GM18499 (cell line): Measurements from ENCODE around the gene WNT5A.

Experiments
- ATAC-seq: cut with Tn5 transposase; IDR thresholded peaks from one replicate; pipeline ENCODE4 v1.9.1; 2021; ENCODE audit warnings: moderate number of reproducible peaks; ENCODE audit not compliant: insufficient read depth, unreplicated experiment

The WNT5A gene

GRCh38 chr3:55486857-55487380 lies at the start of gene WNT5A:
TSS of gene WNT5A (minus strand) at chr3:55487306. CDS start at chr3:55486985, 321 bp downstream.
- ATAC-seq = no peak

GRCh38 chr3:55534876-55535275 lies 47.8 kb upstream of the WNT5A start:
- ATAC-seq = no peak

- ATAC-seq = no peak
Measured at GRCh38 chr3:55532806-55533205, 45.7 kb upstream of the WNT5A start.

GRCh38 chr3:55531321-55531720 lies 44.2 kb upstream of the WNT5A start:
- no peak for ATAC-seq

DNA sequence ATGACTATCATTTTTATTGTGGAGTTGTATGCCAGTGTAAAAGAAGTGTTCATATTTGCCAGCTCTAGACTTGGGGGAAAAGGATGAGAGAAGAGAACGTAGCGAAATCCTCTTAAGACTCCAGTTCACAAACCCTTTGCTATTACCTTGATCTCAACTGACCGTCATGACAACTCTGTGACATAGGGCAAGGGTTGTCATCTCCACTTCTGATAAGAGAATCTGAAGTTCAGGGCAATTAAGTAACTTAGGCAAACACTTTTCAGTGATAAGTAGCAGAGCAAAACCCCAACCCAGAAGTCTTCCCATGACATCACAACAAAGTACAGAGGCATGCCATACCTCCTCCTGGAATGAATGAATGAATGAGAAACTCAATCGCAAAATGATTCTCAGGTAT lies 40.3 kb upstream of the WNT5A start:
- no peak for ATAC-seq

DNA sequence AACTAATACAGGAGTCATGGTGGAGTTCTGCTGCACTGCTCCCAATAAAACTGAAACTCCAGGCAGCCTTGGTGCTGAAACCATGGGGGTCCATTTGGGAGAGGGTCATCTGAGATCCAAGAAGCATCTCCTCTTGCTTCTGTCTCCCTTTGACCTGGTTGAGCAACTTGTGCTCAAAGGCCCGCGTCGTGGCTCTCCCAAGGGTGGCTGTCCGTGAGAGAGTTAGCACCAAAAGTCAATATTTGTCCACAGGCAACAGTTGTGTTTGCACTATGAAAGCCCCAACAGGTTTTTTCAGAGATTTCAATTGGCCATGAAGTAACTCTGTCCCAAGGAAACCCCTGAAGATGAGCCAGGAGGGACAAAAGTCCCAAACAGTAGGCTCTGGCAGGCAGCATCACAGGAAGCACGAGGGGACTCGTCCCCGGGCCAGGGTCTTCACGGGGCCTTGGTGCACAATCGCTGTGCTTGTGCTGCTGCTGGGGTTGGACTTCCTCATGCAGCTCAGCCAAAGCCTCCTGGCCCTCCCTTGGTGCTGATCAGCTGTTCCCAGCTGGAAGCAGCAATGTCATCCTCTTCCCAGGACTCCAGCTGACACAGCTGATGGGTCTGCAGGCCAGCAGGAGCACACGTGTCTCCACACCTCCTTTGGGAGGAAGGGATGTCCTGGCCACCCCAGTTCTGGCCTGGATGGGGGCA lies 39.4 kb upstream of the WNT5A start:
- ATAC-seq = no peak

GRCh38 chr3:55525436-55525835 lies 38.3 kb upstream of the WNT5A start:
- no peak for ATAC-seq

- no peak for ATAC-seq
Measured at GRCh38 chr3:55524565-55525244, 37.6 kb upstream of the WNT5A start.

DNA sequence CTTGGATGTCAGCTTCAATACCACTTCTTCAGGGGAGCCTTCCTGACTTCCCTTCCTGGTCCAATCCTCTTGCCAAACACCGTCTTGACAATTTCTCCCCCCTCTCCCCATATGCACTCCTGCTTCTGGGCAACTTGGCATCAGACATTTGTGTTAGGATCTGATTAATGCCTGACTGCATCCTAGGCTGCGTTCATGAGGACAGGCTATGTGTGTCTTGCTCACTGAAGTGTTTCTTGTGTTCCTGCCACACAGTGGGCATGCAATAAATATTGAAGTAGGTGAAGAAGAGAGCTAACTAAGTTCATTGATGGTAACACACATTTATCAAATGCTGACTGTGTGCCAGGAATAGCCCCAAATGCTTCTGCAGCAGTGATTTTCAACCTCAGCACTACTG lies 36.4 kb upstream of the WNT5A start:
- ATAC-seq = no peak

- ATAC-seq = no peak
Measured at GRCh38 chr3:55521738-55522421, 34.8 kb upstream of the WNT5A start.

GRCh38 chr3:55521064-55521737 lies 34.1 kb upstream of the WNT5A start:
- no peak for ATAC-seq

DNA sequence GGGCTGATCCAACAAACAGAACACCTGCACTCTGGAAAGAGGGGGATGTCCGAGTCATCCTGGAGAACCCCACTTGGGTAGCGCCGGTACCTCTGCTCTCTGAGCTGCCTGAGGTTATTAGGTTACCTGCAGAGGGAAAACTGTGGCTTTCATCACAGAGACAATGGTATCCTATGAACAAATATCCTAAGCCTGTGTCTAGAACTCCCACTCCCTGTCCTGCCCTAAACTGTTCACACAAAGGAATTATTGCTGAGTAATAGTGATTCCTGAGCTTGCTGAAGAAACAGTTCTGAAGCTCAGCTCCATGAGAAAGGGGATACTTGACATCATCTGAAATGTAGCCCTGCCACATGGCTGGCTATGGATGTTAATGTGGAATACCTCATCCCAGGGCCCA lies 31.9 kb upstream of the WNT5A start:
- ATAC-seq = no peak

DNA sequence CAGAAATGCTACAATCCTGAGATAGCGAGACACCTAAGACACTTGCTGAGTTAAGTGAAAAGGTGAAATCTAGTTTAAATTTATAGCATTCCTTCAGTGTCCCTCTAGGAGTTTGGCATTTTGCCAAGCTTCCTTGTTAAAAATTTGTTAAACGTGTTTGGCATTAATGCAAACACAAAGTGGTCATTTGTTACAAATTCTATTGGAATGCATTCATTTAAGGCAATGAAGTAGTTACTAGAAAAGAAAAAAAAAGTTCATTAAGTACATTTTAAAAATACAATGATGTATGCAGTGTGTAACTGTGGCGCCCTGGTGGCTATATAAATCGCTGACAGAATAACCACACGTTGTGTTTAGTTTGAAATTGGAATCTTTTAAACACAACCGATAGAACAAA lies 31.3 kb upstream of the WNT5A start:
- no peak for ATAC-seq

GRCh38 chr3:55516392-55517030 lies 29.4 kb upstream of the WNT5A start:
- no peak for ATAC-seq

- ATAC-seq = no peak
Measured at GRCh38 chr3:55515550-55516246, 28.6 kb upstream of the WNT5A start.

GRCh38 chr3:55514962-55515361 lies 27.9 kb upstream of the WNT5A start:
- no peak for ATAC-seq

DNA sequence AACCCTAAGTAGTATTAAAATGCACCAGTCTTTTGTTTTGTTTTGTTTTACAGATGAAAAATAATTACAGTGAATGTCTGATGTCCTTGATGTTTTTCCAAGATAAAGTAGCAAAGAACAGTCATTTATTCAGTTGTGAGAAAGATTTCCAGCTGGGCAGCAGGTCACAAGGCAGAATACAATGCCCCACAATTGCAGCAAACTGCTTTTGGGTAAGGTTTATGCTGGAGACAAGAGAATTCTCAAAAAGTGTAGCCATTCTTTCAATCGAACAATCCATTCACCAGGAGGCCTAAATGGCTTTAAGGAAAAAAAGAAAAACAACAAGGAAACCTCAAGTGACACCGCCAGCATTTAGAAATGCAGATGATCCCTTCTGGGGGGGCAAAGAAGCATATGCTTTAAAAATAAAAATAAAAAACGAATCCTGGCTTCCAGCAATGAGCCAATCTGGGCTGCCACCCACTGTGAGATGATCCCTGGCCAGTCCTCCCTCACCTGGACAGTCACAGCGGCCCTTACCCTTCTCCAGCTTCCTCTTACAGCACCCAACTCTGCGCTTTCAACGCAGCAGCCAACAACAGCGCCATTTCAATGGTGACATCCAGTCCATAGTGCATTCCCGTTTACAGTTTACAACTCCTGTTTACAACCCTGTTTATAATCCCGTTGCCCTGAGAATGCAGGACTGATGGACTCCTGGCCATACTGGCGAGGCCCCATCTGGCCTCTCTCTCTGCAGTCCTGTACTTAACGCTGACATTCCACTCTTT lies 25.7 kb upstream of the WNT5A start:
- no peak for ATAC-seq

- ATAC-seq = no peak
Measured at GRCh38 chr3:55511895-55512570, 24.9 kb upstream of the WNT5A start.
